Fibroblast of peridontal ligament (primary cell): Measurements from ENCODE around the gene SLITRK1.

Source experiments
- DNase-seq: peaks from one replicate; pipeline ENCODE4 v3.0.0-alpha.2; 2010; ENCODE audit errors: extremely low read depth

The SLITRK1 gene, protein sequence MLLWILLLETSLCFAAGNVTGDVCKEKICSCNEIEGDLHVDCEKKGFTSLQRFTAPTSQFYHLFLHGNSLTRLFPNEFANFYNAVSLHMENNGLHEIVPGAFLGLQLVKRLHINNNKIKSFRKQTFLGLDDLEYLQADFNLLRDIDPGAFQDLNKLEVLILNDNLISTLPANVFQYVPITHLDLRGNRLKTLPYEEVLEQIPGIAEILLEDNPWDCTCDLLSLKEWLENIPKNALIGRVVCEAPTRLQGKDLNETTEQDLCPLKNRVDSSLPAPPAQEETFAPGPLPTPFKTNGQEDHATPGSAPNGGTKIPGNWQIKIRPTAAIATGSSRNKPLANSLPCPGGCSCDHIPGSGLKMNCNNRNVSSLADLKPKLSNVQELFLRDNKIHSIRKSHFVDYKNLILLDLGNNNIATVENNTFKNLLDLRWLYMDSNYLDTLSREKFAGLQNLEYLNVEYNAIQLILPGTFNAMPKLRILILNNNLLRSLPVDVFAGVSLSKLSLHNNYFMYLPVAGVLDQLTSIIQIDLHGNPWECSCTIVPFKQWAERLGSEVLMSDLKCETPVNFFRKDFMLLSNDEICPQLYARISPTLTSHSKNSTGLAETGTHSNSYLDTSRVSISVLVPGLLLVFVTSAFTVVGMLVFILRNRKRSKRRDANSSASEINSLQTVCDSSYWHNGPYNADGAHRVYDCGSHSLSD

DNA sequence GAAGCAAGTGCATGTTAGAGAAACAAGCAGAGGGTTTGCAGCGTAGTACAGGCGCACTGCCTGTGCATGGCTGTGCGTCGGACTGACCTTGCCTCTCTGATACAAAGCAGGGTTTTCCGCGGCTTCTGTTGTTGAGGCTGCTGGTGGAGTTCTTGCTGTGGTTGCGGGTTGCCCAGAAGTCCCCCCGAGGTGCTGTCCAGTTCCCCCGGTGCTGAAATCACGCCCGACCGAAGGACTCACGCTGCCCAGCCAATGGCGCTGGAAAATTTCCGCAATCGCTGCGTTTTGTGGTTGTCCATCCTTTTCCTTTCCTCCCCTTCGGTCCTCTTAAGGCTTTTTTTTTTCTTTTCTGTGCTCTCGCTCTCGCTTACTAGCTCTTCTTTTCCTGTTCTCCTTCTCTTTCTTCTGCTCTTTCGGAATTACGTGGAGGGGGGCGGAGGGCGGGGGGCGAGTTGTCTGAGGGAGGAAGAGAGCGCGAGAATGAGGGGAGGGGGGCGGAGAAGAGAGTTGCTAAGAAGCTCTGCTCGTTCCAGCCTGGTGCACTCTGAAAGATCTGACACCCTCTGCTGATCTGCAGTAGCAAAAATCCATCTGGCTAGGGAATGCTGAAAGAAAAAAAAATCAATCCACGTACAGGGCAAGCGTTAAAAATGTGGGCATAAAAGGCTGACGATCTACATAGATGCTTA is at the start of gene SLITRK1:
Gene SLITRK1, minus strand, starts transcription at position 558 of the 689 bp plus-strand sequence. CDS start 967 bp downstream, outside the sequence.
- DNase-seq, result peak; percentile 74

DNA sequence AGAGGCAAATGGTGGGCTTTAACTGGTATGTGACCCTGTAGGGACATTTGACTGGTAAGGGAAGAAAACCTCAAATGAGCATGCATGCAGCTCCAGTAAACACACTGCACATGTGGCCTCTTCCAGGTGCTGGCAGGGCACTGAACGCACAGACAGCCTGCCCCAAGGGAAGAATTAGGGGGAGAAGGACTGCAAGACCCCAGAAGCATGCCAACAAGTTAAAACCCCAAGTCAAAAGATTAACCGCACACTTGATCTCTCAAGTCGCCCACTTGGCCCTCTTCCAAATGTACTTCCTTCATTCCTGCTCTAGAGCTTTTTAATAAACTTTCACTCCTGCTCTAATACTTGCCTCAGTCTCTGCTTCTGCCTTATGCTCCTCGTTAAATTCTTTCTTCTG is 46.9 kb upstream of the SLITRK1 start:
- DNase-seq, result no peak

DNA sequence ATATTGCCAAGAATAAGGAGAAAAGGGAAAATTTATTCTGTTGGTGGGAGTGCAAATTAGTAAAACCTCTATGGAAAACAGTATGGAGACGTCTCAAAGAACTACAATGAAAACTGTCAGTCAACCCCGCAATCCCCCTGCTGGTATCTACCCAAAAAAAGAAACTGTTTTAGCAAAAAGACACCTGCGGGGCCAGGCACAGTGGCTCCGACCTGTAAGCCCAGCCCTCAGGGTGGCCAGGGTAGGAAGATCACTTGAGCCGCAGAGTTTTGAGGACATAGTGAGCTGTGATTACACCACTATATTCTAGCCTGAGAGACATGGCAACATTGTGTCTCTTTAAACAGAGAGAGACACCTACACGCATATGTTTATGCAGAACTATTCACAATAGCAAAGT is 37.5 kb upstream of the SLITRK1 start:
- DNase-seq, result no peak

DNA sequence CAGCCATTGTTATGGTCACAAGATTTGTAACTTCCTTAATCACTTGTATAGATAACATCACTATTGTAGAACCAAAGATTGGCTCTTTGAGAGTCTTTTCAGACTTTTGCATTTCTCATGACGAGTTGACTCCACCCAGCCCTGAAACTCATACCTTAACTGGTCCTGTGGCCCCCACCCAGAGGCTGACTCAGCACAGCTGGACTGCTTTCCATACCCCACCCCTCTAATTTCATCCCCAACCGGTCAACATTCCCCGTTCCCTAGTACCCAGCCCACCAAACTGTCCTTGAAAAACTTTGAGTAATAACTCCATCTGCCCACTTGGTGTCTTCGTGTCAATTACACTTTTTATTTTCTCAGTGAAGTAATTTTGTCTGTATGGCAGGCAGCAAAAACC is 32.1 kb upstream of the SLITRK1 start:
- no peak for DNase-seq

DNA sequence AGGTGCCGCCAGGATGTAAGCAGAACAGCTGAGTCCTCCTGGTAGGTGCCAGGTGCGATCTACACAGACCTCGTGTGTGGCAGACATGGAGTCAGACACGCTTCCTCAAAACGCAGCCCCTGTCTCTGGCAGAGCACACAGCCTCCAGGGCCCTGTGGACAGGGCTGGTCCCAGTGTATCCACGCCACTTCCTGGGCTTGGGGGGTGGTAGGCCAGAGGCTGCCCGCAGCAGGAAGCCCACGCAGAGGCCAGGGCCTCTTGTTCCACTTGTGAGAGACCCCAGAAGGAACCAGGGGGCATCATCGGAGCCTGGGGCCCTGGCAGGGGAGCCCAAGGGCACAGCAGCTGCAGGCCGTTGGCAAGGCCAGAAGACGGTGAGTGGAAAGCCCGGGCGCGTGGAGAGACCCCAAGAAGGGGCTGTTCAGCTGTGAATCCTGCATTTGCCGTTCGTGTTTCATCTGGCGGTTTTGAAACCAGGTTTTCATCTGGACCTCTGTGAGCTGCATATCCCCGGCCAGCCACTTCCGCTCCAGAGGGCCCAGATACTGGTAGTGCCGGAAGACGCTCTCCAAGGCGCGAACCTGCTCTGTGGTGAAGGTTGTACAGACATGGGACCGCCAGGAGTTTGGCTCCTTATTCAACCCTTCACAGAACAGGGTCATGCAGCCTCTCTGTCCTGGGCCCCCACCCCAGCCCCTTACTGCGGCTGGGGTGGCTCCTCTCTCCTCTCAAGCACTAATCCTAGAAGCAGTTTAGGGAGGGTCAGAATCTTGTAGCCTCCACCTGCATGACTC is 25.1 kb upstream of the SLITRK1 start:
- no peak for DNase-seq

DNA sequence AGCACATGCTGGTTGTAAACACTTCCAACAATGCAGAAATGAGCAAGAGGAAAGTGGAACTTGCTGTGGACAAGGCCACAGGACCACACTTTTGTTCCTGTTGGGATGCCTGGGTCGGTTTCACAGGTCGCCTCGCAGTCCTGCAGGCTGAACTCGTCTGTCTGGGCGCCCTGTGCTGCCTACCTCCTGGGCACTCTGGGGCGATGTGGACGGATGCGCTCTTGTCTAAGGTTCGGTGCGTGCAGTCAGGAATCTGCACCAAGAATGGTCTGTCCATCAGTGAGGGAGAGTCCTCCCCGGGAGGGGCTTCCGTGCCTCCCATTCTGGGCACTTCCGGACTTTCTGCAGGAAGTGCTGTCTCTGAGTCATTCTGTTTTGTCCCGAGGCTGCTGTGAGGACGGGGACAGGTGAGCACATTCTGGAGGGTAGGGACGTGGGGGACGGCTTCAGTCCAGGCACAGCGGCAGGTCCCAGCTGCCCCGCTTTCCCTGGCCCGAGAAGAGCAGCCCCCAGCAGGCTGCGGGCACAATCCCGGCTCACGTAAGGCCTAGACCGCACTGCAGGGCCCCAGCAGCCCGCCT is 24.1 kb upstream of the SLITRK1 start:
- DNase-seq, result no peak

DNA sequence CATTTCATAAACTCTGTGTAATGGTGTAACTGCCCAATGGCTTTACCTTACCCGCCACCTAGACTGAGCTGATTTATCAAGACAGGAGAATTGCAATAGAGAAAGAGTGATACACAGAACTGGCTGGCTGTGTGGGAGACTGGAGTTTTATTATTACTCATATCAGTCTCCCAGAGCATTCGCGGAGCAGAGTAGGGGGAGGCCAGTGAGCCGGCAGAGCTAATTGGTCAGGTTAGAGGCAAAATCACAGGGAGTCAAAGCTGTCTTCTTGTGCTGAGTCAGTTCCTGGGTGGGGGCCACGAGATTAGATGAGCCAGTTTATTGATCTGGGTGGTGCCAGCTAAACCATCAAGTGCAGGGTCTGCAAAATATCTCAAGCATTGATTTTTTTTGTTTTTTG is 23.4 kb upstream of the SLITRK1 start:
- DNase-seq, result no peak

DNA sequence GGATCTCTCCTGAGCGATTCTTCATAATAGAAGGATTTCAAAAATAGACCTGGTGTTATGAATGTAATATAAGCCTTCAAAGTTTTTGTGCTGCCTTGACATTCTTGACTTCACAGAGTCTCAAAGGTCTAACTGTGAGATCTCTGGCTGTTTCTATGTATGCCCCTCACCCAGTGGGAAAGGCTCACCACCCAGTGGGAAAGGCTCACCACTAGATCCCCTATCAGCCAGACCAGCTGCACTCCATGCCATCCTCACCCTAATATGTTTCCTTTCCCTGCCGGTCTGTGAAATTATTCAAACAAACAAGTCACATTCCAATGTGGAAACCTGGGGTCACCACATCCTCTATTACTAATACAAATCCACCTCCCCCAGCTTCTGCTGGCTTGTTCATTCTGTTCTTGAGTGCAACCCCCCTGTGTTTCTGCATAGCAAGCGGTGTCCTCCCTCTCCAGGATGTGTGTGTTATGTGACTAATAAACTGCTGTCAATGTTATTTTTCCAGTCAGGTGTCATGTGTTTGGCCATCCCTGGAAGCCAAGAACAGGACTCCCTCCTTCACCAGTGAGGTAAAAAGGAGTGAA is 13.8 kb upstream of the SLITRK1 start:
- DNase-seq, result no peak

DNA sequence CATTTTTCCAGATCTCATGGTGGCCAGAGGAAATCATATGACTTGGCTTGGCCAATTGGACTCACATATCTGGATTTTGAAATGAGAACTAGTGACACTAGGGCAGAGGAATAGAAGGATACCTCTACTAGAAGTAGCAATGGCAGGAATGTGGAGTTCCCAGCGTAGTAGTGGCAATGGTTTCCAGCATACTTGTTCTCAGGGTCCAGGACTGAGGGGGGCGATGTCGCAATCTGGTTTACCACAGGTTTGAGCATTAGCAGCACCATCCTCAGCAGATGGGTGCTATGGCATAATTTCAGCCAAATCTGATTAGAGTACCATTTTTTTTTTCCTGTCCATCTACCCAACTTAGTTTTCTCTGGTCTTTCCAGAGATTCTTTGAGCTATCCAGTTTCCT is 8.1 kb upstream of the SLITRK1 start:
- DNase-seq, result no peak

DNA sequence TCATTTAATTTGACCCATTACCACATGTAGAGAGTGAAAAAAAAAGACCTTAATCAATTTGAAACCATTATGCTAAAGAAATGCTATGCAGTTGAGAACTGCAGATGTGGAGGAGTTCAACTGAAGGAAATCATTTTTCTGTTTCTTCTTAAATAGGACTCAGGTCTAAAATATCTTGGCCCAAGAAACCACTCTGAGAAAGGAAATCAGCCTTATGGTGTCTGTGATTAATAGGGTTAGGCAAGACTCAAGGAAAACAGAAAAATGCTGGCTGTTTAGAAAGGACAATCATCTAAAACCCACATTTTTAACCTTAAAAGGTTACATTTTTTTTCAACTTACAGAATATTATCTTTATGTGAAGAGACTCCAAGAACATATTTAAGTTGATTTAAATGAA is 1.9 kb upstream of the SLITRK1 start:
- DNase-seq, result peak; percentile 32

DNA sequence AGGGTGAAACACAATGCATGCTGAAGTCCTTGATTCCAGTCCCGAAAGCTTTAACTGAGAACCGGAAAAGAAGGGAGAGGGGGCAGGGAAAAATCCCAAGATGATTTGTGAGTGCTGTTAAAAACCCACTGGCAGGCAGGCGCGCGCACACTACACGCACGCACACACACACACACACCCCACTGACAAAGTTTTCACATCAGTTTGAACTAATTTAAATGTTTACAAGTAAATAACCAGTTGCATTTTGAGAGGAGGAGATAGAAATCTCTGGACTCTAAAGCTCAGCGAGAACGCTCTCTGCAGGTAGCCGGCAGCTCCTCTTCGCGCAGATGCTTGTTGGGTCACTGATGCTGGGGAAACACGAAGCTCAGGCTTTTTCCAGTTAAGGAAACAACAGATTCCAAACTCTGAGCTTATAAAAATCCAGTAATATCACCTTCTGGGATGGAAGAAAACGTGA is 818 bp upstream of the SLITRK1 start:
- no peak for DNase-seq

DNA sequence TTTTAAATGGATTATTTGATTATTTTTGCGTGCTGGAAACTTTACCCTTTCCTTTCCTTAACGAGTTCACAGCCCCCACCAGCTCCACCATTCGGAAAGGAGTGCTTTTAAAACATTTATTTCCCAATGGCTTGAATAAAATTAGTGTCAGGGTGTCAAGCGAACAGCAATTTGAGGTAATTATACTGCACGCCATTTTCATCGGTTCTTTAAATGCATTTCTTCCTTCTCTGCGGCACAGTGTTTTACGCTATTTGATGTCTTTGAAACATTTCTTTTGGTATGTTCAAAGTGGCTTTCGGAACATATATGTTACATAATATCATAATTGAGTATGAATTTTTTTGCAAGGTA is 309 bp upstream of the SLITRK1 start:
- DNase-seq, result no peak

DNA sequence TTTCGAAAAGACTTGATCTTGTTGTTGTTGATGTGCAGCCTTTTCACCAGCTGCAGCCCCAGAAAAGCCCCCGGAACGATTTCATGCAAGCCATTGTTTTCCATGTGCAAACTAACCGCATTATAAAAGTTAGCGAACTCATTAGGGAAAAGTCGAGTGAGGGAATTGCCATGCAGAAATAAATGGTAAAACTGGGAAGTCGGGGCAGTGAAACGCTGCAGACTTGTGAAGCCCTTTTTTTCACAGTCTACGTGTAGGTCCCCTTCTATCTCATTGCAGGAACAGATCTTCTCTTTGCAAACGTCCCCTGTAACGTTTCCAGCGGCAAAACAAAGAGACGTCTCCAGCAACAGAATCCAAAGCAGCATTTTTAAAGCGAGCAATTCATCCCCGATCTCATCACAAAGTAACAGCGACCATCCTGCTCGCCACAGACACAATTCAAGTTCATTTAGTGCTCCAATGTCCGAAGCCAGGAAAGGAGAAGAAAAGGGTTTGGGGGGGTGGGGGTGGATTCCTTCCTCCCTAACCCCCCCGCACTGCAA is 1.1 kb downstream of the SLITRK1 start:
- DNase-seq, result no peak

DNA sequence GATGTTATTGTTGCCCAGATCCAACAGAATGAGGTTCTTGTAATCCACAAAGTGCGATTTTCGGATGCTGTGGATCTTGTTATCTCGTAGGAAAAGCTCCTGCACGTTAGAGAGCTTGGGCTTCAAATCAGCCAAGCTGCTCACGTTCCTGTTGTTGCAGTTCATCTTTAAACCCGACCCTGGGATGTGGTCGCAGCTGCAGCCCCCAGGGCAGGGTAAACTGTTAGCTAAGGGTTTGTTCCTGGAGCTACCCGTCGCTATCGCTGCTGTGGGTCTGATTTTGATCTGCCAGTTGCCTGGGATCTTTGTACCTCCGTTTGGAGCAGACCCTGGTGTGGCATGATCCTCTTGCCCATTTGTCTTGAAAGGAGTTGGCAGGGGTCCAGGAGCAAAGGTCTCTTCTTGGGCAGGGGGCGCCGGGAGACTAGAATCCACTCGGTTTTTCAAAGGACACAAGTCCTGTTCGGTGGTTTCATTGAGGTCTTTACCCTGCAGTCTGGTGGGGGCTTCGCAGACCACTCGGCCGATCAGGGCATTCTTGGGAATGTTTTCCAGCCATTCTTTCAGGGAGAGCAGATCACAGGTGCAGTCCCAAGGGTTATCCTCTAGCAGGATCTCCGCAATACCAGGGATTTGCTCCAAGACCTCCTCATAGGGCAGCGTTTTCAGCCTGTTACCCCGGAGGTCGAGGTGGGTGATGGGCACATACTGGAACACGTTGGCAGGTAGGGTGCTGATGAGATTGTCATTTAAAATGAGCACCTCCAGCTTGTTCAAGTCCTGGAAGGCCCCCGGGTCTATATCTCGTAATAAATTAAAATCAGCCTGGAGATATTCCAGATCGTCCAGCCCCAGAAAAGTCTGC is 1.8 kb downstream of the SLITRK1 start:
- no peak for DNase-seq

DNA sequence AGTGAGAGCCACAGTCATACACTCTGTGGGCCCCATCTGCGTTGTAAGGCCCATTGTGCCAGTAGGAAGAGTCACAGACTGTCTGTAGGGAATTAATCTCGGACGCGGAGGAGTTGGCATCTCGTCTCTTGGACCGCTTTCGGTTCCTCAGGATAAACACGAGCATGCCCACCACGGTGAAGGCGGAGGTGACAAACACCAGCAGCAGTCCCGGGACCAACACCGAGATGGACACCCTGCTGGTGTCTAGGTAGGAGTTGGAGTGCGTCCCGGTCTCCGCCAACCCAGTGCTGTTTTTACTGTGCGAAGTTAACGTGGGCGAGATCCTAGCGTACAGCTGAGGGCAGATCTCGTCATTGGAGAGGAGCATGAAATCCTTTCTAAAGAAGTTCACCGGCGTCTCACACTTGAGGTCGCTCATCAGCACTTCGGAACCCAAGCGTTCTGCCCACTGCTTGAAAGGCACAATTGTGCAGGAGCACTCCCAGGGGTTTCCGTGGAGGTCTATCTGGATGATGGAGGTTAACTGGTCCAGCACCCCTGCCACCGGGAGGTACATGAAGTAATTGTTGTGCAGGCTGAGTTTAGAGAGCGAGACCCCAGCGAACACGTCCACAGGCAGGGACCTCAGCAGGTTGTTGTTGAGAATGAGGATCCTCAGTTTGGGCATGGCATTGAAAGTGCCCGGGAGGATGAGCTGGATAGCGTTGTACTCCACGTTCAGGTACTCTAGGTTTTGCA is 2.7 kb downstream of the SLITRK1 start:
- DNase-seq, result peak; percentile 36

DNA sequence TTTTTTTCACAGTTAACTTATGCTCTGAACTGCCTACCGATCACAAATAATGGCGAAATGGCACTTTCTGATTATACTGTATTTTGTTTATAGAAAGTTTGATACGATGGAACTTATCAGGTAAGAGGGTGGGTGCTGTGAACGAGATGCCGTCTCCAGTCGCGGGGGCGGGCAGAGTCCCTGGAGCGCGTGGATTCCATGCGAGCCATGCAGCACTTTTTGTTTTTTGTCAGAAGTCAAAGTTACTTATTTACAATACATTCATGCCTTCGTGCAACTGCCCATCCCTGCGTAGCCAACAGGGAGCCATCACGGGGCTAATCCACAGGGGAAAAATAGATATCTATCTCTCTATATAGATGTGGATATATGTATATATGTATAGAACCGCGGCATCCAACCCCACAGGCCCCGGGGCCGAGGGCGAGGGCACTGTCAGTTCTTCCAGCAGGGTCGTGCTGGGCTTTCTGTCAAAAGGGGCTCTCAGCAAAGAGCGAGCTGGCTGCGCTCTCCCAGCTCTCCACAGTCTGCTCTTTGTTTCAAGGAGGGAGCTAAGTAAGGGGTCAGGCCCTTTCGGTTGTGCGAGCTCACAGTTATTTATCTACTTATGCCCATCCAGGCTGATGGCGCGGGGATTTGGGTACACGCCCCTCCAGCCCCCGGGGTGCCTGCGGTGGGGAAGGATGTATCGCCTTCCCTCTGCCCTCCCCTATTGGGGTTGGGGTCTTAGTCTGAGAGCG is 3.4 kb downstream of the SLITRK1 start:
- no peak for DNase-seq

DNA sequence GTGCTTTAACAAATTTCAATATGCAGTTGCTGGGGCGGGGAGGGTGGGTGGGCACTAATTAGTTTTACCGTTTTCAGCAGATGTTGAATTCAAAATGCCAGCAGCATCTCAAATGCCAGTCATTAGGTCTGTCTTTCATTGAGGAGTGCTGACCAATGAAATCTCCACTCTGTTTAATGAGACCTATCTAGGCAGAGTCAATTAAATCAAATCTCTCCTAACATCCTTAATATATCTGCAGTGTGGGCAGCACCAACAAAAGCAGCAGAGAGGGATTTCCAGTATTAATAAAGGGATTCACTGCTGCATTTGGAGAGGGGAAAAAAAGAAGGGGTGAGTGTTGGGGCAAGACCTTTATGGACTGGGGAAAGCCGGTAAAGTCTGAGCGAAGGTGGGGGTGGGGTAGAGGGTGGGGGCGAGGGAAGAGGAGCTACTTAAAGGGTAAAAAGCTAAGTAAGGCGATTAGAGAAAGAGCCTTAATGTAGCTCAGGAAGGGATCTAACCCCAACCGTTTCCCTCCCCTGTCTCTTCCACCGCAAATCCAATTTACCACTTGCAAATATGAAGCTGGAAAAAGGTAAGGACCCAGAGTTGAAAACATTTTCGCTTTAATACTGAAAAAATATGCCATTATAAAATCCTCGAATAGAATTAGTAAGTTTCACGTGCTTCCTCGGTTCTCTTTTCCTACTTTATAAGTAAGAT is 4.5 kb downstream of the SLITRK1 start:
- DNase-seq, result no peak

DNA sequence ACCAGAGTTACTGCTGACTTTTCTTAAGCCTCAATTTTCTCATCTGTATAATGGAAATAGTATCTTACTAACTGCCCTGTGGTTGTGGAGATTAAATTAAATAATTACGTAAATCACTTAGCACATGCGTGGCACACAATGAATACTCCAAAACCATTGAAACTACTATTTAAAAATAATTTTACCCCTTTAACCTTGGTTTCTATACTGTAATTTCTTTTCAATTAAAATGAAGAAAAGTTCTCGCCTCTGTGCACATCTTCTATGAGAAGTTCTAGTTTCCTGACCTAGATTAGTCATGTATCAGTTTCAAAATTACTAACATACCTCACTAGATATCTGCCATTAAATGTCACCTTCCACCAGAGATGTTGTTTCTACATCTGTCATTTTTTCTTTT is 5.7 kb downstream of the SLITRK1 start:
- DNase-seq, result no peak
